Cardiac muscle cell (in vitro differentiated cells and primary cell): ENCODE results near the gene INSYN2B. TPM values are rescaled to one million over a fixed set of nuclear protein-coding genes. Genes with fewer than 3 reads are reported as not detected.

Source experiments
- DNase-seq, 2 donors: peaks; one replicate each; pipeline versions ENCODE4 v3.0.0 to v3.0.0-alpha.2; 2010 to 2017; ENCODE audit warnings: low read depth in 1 of 2, low spot score in 1 of 2
- H3K27ac ChIP-seq: fragments of 200-600 bp; sonication (generic); 2 replicates; pipeline ENCODE4 v1.5.1; 2016
- H3K27me3 ChIP-seq: fragments of 200-600 bp; sonication (generic); 2 replicates; pipeline ENCODE4 v1.6.0; 2016; ENCODE audit warnings: control low read depth
- H3K36me3 ChIP-seq: fragments of 200-600 bp; sonication (generic); 2 replicates; pipeline ENCODE4 v1.5.1; 2016; ENCODE audit warnings: control low read depth
- H3K4me1 ChIP-seq: fragments of 200-600 bp; sonication (generic); 2 replicates; pipeline ENCODE4 v1.8.1; 2017; ENCODE audit warnings: low read depth, mild to moderate bottlenecking, mixed run types
- H3K4me3 ChIP-seq: fragments of 200-600 bp; sonication (generic); 2 replicates; pipeline ENCODE4 v1.5.1; 2016; ENCODE audit warnings: mild to moderate bottlenecking
- H3K9me3 ChIP-seq: fragments of 200-600 bp; sonication (generic); 2 replicates; pipeline ENCODE4 v1.5.1; 2017; ENCODE audit warnings: low read depth, mild to moderate bottlenecking, control low read depth
- polyA plus RNA-seq: library from polyadenylated mRNA; unstranded; fragments of >200 nt; fragmentation: Nextera tagmentation; extraction: Ambion mirVana; gene quantifications from 2 replicates; pipeline ENCODE4 v1.2.1, GENCODE V29; 2016
- total RNA-seq: library from RNA; depleted of rRNA; stranded (reverse); fragments of >200 nt; gene quantifications from 2 replicates; pipeline ENCODE4 v1.2.3, GENCODE V29; 2016
- TF ChIP-seq, protein P1 (sequence below): IDR thresholded peaks from 2 replicates; pipeline ENCODE4 v1.5.1; 2012; ENCODE audit warnings: low read depth, mild to moderate bottlenecking, low read length

The INSYN2B gene
- total and polyA plus RNA-seq, 2 experiments from 2014 or later, result 1.6 to 9.3 TPM

- peaks cover 4% of the 10 kb centered on the region for H3K4me1 ChIP-seq
- H3K27me3 ChIP-seq, result no peaks in the 10 kb centered on the region
- H3K27ac ChIP-seq, result no peak overlapping the region
- no peaks in the 10 kb centered on the region for H3K36me3 ChIP-seq
- DNase-seq, result no peak
- TF ChIP-seq, protein P1, sequence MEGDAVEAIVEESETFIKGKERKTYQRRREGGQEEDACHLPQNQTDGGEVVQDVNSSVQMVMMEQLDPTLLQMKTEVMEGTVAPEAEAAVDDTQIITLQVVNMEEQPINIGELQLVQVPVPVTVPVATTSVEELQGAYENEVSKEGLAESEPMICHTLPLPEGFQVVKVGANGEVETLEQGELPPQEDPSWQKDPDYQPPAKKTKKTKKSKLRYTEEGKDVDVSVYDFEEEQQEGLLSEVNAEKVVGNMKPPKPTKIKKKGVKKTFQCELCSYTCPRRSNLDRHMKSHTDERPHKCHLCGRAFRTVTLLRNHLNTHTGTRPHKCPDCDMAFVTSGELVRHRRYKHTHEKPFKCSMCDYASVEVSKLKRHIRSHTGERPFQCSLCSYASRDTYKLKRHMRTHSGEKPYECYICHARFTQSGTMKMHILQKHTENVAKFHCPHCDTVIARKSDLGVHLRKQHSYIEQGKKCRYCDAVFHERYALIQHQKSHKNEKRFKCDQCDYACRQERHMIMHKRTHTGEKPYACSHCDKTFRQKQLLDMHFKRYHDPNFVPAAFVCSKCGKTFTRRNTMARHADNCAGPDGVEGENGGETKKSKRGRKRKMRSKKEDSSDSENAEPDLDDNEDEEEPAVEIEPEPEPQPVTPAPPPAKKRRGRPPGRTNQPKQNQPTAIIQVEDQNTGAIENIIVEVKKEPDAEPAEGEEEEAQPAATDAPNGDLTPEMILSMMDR, result no peak
- H3K9me3 ChIP-seq, result no peaks in the 10 kb centered on the region
- no peak overlapping the region for H3K4me3 ChIP-seq
Measured at GRCh38 chr5:169869066-169869465, 111.2 kb downstream of the INSYN2B start.

- no peak overlapping the region for H3K4me3 ChIP-seq
- no peak for DNase-seq
- H3K36me3 ChIP-seq, result no peaks in the 10 kb centered on the region
- no peaks in the 10 kb centered on the region for H3K27me3 ChIP-seq
- no peaks in the 10 kb centered on the region for H3K9me3 ChIP-seq
- peaks cover 4% of the 10 kb centered on the region for H3K4me1 ChIP-seq
- H3K27ac ChIP-seq, result no peak overlapping the region
- TF ChIP-seq, protein P1, result no peak
Measured at GRCh38 chr5:169867347-169867746, 112.9 kb downstream of the INSYN2B start.

GRCh38 chr5:169864483-169864882 is 115.8 kb downstream of the INSYN2B start:
- no peak overlapping the region for H3K27ac ChIP-seq
- H3K9me3 ChIP-seq, result no peaks in the 10 kb centered on the region
- no peaks in the 10 kb centered on the region for H3K27me3 ChIP-seq
- TF ChIP-seq, protein P1, result no peak
- no peaks in the 10 kb centered on the region for H3K36me3 ChIP-seq
- H3K4me3 ChIP-seq, result no peak overlapping the region
- peaks cover 4% of the 10 kb centered on the region for H3K4me1 ChIP-seq
- no peak for DNase-seq

DNA sequence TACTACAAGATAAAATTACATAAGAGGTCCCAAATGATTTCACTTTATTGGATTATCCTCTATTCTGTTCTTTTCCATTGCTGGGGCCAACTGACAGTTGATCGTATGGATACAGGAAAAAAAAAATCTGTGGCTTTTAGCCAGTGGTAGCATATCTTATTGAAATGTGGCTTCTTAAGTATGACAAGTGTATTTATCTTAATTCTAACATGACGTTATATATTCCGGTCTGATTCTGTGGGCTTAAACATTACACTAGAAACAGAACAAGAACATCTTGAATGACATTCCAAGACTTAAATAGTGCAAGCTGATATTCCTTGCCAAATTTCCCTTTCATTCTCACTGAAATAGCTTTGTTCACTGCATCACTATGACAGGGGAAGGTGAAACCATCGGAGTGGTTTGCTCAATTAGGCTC is 117.9 kb downstream of the INSYN2B start:
- no peaks in the 10 kb centered on the region for H3K36me3 ChIP-seq
- H3K9me3 ChIP-seq, result no peaks in the 10 kb centered on the region
- no peaks in the 10 kb centered on the region for H3K27me3 ChIP-seq
- no peak overlapping the region for H3K27ac ChIP-seq
- TF ChIP-seq, protein P1, result no peak
- peak in 1 of 2 donors; percentile 57 for DNase-seq
- no peak overlapping the region for H3K4me3 ChIP-seq
- peaks cover 4% of the 10 kb centered on the region for H3K4me1 ChIP-seq

DNA sequence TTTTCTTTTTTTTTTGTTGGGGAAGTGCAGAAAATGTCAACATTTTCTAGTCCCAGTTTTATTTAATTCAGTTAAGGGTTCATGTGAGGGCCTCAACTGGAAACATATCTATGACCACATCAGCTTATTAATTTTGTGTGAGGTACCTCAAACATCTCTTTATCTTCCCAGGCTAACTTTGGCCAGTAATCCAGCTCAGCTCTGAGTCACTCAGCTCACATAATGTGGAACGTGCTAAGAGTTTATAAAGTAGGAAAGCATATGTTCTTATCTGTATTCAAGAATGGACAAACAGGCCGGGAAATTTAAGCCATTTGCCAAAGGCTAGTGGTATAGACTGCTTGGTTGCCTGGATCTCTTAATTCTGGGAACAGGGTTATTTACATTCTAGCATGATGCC is 118.4 kb downstream of the INSYN2B start:
- H3K4me1 ChIP-seq, result peaks cover 1% of the 10 kb centered on the region
- TF ChIP-seq, protein P1, result no peak
- H3K36me3 ChIP-seq, result no peaks in the 10 kb centered on the region
- peak in 1 of 2 donors; percentile 80 for DNase-seq
- no peak overlapping the region for H3K27ac ChIP-seq
- no peaks in the 10 kb centered on the region for H3K9me3 ChIP-seq
- no peaks in the 10 kb centered on the region for H3K27me3 ChIP-seq
- no peak overlapping the region for H3K4me3 ChIP-seq

GRCh38 chr5:169861433-169861832 is 118.9 kb downstream of the INSYN2B start:
- Histone ChIP-seq H3K4me3 (no peak overlapping the region), H3K27ac (no peak overlapping the region), H3K4me1 (no peaks in the 10 kb centered on the region), H3K9me3 (no peaks in the 10 kb centered on the region), H3K36me3 (no peaks in the 10 kb centered on the region), H3K27me3 (no peaks in the 10 kb centered on the region)
- TF ChIP-seq, protein P1, result no peak
- no peak for DNase-seq
